GM18873 (cell line): Measurements from ENCODE around the gene PRPF8.
"Not testable (repeated sequence)": the region's sequence is repeated elsewhere in the genome, so short reads cannot be mapped to it uniquely, and the experiment has no call there.

Experiments
- ATAC-seq: cut with Tn5 transposase; IDR thresholded peaks from one replicate; pipeline ENCODE4 v1.9.1; 2021; ENCODE audit warnings: mild to moderate bottlenecking, moderate library complexity, moderate number of reproducible peaks; ENCODE audit not compliant: unreplicated experiment, low FRiP score

The PRPF8 gene

DNA sequence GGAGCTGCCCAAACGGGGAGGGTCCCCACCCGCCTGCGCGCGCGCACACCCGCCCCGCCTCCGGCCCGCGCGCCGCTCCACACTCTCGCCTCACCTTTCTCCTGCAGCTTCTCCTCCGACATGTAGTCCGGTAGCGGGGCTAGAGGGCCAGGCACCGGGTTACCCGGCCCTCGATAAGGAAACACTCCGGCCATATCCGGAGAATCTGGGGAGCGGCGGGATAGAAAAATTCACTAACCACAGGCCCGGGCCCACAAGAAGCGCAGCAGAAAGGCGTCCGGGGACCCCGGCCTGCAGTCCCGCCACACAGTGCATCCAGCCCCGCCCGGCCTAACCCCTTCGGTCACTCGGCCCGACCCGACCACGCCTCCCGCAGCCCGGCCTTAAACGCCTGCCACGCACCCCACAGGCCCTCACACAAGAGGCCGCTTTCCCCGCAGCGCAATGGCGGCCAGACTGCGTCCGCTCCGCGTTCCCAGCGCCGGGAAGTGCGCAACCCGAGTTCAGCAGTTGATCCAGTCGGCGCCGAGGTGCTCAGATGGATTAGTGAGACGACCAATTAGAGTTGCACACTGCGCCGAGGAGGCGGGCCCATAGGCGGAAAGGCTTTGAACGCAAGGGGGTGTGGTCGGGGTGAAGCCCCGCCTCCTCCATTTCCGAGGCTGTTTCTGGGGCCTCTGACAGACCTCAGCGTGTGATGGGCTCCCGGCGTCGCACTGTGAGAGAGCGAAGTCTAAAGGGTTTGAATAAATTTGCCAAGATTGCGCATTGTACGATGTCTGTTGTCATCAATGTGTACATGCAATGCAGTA is at the start of gene PRPF8:
PRPF8 (minus strand) TSS at position 490 of the 812 bp plus-strand sequence; CDS start at position 194, 296 bp downstream.
- peak; percentile 96 for ATAC-seq

DNA sequence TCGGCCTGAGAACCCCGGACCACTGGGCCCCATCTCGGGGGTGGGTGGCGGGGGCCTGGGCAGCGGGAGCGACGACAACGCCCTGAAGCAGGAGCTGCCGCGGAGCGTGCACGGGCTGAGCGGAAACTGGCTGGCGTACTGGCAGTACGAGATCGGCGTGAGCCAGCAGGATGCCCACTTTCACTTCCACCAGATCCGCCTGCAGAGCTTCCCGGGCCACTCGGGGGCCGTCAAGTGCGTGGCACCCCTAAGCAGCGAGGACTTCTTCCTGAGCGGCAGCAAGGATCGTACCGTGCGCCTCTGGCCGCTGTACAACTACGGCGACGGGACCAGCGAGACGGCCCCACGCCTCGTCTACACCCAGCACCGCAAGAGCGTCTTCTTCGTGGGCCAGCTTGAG is 49.1 kb upstream of the PRPF8 start:
- no peak for ATAC-seq

DNA sequence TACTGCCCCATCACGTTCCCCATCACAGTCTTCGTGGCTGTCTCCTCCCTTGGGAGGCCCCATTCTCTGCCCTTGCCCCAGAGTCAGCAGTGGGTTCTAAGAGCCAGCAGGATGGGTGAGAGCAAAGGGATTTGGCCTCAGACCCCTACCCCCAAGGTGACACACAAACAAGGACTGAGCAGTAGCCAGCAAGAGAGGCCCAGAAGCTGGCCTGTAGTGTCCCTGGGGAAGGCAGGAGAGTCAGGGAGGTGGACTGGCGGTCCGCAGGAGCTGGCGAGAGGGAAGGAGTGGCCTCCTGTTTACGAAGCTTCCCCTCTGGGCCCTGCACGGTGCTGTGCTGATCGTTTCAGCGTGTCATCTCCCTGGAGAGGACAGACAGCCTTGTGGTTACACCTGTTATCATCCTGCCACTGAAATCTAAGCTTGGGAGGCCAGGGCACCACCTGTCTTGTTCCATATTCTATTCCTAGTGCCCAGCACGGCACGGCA is 48.2 kb upstream of the PRPF8 start:
- no peak for ATAC-seq

DNA sequence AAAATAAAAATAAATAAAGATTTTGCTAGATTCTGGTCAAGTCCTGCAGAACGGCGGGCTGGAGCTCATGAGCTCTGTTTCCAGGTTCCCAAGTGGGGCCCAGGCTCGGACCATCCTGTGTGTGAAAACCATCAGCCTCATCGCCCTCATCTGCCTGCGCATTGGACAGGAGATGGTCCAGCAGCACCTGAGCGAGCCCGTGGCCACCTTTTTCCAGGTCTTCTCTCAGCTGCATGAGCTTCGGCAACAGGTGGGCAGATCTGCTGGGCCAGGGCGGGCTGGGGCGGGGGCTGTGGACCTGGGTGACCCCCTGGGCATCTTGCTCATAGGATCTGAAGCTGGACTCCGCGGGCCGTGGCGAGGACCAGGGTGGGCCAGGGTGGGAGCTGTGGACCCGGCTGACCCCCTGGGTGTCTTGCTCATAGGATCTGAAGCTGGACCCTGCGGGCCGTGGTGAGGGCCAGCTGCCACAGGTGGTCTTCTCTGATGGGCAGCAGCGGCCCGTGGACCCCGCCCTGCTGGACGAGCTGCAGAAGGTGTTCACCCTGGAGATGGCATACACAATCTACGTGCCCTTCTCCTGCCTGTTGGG is 47.7 kb upstream of the PRPF8 start:
- no peak for ATAC-seq

DNA sequence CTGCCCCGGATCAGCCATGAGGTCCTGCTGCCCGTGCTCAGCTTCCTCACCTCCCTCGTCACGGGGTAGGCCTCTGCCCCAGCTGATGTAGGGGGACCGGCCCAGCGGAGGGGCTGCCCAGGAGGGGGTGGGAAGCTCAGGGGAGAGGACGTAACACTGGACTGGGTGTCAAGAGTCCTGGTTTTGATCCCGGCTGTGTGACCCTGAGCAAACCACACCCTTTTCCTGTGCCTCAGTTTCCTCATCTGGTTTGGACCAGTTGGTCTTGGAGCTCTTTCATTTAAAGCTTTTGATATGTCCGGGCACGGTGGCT is 46.5 kb upstream of the PRPF8 start:
- ATAC-seq: no peak

DNA sequence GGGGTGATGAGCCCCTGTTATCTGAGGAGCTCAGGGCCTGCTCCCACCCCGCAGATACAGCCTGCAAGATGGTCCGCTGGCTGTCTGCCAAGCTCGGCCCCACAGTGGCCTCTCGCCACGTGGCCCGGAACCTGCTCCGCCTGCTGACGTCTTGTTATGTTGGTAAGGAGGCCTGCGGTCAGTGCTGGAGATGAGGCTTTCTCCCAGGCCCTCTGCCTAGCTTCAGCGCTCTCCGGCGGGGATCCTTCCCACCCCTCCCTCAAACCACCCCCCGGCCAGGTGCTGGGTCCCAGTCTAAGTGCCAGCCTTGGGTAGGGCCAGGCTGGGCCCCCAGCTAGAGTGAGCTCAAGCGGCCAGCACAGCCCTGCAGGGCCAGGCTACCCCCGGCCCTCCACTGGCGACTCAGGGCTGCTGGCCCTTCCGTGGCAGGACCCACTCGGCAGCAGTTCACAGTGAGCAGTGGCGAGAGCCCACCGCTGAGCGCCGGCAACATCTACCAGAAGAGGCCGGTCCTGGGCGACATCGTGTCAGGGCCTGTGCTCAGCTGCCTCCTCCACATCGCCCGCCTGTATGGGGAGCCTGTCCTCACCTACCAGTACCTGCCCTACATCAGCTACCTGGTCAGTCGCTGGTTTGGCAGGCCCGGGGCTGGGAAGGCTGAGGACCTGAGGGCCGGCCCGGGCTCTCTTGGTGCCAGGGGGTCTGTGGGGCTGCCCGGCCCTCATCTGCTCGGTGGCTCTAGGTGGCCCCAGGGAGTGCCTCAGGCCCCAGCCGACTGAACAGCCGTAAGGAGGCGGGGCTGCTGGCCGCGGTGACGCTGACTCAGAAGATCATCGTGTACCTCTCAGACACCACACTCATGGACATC is 45.9 kb upstream of the PRPF8 start:
- ATAC-seq: no peak

DNA sequence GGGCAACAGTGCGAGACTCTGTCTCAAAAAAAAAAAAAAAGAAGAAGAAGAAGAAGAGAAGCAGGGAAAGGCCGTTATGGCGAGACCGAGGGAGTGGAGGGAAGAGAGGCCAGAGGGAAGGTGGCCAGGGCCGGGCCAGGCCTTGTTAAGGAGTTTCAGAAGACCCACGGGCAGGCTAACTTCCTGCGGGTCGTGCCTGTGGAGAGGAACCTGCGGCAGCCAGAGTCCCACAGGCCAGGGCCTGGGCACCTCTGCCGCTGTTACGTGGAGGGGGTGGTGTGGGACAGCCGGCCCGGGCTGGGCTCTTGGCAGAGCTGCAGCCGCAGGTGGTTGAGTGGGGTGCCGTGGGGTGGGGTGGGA is 45.3 kb upstream of the PRPF8 start:
- ATAC-seq: no peak

DNA sequence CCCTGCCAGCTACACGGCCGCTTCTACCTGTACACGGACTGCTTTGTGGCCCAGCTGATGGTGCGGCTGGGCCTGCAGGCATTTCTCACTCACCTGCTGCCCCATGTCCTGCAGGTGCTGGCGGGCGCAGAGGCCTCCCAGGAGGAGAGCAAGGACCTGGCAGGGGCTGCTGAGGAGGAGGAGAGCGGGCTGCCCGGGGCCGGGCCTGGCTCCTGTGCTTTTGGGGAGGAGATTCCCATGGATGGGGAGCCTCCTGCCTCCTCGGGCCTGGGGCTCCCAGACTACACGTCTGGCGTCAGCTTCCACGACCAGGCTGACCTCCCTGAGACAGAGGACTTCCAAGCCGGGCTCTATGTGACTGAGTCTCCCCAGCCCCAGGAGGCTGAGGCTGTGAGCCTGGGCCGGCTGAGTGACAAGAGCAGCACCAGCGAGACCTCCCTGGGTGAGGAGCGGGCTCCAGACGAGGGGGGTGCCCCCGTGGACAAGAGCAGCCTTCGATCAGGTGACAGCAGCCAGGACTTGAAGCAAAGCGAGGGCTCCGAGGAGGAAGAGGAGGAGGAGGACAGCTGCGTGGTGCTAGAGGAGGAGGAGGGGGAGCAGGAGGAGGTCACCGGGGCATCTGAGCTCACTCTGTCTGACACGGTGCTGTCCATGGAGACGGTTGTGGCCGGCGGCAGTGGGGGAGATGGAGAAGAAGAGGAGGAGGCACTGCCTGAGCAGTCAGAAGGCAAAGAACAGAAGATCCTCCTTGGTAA is 43.4 kb upstream of the PRPF8 start:
- no peak for ATAC-seq

DNA sequence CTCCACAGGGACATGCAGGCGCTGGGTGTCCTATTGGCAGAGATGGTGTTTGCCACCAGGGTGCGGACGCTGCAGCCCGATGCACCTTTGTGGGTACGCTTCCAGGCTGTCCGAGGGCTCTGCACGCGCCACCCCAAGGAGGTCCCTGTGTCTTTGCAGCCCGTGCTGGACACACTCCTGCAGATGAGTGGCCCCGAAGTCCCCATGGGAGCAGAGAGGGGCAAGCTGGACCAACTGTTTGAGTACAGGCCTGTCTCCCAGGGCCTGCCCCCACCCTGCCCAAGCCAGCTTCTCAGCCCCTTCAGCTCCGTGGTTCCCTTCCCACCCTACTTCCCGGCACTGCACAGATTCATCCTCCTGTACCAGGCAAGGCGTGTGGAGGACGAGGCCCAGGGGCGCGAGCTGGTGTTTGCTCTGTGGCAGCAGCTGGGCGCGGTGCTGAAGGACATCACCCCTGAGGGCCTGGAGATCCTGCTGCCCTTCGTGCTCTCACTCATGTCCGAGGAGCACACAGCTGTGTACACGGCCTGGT is 42.7 kb upstream of the PRPF8 start:
- no peak for ATAC-seq

DNA sequence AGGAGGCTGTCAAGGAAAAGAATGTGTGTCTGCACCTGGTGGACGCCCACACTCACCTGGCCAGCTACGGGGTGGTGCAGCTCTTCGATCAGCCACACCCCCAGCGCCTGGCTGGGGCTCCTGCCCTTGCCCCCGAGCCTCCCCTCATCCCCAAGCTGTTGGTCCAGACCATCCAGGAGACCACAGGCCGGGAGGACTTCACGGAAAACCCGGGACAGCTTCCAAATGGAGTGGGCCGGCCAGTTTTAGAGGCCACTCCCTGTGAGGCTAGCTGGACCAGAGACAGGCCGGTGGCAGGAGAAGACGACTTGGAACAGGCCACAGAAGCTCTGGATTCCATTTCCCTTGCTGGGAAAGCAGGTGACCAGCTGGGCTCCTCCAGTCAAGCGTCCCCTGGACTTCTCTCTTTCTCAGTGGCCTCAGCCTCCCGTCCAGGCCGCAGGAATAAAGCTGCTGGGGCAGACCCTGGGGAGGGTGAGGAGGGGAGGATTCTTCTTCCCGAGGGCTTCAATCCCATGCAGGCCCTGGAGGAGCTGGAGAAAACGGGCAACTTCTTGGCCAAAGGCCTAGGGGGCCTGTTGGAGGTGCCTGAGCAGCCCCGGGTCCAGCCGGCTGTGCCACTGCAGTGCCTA is 42.1 kb upstream of the PRPF8 start:
- no peak for ATAC-seq

DNA sequence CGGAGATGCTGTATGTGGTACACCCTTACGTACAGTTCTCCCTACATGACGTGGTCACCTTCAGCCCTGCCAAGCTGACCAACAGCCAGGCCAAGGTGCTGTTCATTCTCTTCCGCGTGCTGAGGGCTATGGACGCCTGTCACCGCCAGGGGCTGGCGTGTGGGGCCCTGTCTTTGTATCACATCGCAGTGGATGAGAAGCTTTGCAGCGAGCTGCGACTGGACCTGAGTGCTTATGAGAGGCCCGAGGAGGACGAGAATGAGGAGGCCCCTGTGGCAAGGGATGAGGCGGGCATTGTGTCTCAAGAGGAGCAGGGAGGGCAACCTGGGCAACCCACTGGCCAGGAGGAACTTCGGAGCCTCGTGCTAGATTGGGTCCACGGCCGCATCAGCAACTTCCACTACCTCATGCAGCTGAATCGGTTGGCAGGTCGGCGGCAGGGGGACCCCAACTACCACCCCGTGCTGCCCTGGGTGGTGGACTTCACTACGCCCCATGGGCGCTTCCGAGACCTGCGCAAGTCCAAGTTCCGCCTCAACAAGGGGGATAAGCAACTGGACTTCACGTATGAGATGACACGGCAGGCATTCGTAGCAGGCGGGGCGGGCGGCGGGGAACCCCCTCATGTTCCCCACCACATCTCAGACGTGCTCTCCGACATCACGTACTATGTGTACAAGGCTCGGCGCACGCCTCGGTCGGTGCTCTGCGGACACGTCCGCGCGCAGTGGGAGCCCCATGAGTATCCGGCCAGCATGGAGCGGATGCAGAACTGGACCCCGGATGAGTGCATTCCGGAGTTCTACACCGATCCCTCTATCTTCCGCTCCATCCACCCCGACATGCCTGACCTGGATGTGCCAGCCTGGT is 41.2 kb upstream of the PRPF8 start:
- ATAC-seq: no peak

DNA sequence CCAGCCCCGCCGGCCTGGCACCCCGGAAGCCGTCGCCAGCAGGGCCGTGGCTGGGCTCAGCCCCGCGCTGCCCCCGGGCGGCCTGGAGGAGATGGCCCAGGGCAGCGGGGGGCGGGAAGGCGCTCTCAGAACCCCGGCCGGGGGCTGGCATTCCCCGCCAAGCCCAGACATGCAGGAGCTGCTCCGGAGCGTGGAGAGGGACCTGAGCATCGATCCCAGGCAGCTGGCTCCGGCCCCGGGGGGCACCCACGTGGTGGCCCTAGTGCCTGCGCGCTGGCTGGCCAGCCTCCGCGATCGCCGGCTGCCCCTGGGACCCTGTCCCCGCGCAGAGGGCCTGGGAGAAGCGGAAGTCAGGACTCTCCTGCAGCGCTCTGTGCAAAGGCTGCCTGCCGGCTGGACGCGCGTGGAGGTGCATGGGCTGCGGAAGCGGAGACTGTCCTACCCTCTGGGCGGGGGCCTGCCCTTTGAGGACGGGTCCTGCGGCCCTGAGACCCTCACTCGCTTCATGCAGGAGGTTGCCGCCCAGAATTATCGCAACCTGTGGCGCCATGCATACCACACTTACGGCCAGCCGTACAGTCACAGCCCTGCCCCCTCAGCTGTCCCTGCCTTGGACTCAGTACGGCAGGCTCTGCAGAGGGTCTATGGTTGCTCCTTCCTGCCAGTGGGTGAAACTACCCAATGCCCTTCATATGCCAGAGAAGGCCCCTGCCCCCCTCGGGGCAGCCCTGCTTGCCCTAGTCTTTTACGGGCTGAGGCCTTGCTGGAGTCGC is 40.4 kb upstream of the PRPF8 start:
- no peak for ATAC-seq

DNA sequence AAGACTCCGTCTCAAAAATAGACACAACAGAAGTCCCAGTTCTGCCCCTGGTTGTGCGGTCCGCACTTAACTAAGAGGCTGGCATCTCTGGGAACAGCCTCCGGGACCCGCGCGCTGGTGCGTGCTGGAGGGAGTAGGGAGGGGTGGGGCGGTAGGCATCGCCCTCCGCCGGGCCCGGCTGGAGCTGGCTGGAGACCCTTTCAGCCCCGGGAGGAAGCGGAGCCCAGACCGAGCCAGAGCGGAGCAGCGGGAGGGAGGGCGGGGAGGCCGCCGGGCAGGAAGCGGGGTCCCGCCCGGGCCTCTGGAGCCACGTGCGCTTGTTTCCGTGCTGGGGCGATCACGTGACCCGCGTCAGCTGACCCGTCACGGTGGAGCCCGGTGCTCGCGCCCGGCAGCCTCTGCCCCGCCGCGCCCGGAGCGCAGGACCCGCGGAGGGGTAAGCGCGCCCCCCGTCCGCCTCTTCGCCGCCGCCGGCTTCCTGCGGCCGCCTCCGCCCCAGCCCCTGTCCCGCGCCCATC is 39.7 kb upstream of the PRPF8 start, which contains the start of gene WDR81:
WDR81 (plus strand) TSS at position 354 of the 518 bp plus-strand sequence. CDS start 256 bp downstream, outside the sequence.
- no peak for ATAC-seq

DNA sequence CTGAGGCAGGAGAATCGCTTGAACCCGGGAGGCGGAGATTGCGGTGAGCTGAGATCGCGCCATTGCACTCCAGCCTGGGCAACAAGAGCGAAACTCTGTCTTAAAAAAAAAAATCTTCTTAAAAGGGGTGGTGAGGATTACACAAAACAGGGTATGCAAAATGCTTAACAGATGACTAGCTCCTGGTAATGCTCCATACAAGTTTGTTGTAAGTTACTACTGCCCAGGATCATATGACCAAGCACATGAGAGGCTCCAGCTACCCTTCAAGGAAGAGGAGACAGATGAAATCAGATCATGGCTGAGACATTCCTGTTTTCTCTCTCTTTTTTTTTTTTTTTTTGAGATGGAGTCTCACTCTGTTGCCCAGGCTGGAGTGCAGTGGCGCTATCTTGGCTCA is 37.4 kb upstream of the PRPF8 start:
- ATAC-seq: not testable (repeated sequence)

DNA sequence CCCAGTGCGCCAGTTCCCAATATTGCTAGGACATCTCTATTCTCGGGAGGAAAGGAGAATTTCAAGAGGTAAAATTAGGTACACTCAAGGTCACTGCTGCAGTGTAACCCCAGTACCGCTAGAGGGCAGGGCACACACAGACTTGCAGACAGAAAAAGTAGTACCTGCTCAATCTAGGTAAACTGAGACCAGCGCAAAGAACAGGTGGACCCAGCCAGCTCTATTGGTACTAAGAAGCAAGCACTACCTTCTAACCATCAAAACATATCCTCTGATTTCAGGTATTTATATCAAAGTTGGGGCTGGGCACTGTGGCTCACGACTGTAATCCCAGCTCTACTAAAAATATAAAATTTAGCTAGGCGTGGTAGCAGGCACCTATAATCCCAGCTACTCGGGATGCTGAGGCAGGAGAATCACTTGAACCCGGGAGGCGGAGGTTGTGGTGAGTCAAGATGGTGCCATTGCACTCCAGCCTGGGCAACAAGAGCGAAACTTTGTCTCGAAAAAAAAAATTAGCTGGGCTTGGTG is 36.3 kb upstream of the PRPF8 start:
- ATAC-seq: no peak

DNA sequence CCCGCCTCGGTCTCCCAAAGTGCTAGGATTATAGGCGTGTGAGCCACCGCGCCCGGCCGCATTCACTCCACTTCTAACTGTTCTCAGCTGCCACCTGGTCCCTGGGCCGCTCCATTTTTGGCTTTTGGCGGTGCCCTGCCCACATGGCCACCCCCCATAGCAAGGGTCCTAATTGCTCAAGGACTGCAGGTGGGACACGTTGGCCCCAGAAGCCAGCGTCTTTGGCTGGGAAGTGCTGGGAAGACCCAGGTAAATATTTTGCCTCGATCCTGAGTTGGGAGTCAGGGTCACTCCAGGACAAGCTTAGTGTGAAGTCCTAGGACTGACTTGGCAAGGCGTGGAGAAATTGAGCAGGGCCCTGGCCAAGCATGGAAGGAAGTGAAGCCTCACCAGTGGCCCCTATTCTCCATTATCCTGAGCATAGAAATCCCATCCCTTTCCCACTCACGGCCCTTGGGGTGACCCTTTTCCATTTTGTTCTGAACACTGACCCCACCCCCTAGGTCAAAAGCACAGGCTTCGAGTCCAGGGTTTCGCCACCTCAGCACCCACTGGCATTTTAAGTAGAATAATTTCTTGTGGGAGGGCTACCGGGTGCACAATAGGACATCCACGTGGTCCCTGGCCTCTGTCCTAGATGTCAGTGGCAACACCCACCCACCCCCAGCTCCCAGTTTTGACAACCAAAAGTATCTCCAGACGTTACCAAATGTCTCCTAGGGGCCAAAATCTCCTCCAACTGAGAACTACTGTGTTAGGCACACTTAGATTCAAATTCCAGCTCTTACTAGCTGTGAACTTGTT is 33.9 kb upstream of the PRPF8 start:
- no peak for ATAC-seq
